GM21576 (cell line): ENCODE data around the gene DMD.

ENCODE experiments used
- ATAC-seq: cut with Tn5 transposase; IDR thresholded peaks from one replicate; pipeline ENCODE4 v1.9.1; 2021; ENCODE audit warnings: mild to moderate bottlenecking, moderate library complexity; ENCODE audit not compliant: unreplicated experiment

DMD gene

DNA sequence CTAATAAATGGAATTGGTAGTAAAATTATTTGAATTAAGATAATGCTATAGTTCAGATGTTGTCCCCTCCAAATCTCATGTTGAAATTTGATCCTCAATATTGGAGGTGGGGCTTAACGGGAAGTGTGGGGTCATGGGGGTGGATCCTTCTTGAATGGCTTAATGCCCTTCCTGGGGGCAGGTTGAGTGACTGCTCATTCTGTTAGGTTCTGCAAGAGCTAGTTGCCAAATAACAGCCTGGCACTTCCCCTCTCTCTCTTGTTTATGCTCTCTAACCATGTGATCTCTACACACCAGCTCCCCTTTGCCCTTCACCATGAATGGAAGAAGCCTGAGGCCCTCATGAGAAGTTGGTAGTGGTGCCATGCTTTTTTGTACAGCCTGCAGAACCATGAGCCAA is 1414.7 kb downstream of the DMD start:
- no peak for ATAC-seq

GRCh38 chrX:31747411-31747810 is 1463.9 kb downstream of the DMD start:
- no peak for ATAC-seq

DNA sequence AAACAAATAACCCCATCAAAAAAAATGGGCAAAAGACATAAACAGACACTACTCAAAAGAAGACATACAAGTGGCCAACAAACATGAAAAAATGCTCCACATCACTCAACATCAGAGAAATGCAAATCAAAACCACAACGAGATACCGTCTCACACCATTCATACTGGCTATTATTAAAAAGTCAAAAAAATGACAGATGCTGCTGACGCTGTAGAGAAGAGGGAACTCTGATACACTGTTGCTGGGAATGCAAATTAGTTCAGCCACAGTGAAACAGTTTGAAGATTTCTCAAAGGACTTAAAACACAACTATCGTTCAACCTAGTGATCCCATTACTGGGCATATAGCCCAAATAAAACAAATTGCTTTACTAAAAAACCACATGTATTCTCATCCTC is 1468.3 kb downstream of the DMD start:
- ATAC-seq, result no peak

DNA sequence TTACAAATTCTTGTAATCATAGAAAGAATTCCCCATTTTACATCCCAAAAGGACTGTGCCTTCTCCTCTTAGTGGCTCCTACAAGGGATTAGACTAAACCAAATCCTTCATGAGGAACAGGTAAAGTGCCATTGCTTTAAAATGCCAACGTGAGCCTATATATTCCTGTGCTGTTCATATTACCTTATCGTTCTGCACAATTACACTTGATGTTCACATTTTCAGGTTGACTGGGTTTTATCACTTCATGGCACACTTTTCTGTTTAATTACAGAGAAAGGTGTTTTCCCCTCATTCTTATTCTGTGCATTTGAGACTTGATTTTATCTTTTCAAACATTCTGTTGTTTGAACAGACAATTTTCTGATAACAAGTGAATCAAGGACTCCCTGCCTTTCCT is 1493.9 kb downstream of the DMD start:
- ATAC-seq, result no peak

GRCh38 chrX:31715675-31716074 is 1495.7 kb downstream of the DMD start:
- no peak for ATAC-seq

DNA sequence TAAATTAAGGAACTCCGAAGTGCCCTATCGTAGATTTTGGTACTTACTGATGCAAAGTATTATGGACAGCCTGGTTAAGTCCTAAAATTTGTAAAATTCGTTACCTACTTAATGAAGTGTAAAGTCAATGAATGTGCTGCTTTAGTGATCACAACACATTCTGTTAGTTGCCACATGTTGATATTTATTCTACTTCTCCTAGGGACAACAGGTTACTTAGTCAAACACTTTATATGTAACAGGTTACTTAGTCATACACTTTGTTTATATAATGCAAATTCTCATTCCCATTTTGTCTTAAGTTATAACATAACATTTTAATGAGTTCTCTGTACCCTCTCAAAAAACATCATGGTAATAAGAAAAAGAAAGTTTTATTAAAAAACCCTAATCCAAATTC is 1496.6 kb downstream of the DMD start:
- ATAC-seq, result no peak

DNA sequence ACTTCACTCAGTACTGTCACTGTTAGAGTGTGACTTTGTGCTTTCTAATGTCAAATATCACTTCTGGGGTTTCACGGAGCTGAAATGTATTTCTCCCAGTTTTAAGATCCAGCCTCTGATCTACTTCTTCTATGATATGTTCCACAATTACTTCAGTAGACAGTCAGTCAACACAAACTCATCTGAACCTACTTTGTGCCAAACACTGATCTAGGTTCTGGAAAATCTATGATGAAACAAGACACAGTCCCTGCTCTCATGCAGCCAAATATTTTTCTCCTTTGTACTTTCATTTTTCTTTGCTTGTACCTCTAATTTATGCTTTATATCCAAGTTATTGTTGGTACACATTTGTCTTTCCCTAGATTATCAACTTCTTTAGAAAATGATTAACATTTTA is 1498.2 kb downstream of the DMD start:
- no peak for ATAC-seq

DNA sequence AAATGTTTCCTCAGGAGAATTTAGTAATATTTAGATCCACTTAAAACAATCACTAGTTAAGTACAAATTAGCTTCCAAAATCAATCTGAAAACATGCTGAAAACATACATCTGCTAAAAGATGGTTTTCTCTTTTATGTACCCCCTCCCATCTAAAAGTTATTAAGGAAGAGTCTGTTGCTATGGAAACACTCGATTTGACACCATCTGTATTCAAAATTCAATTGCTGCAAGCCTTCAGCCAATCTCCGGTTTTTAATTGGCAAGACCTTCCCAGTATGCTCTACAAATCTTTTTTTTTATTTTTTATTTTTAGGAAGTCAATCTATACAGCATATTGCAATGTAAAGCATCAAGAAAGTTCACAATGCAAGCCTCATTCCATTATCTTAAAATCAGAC is 1500.2 kb downstream of the DMD start:
- ATAC-seq, result no peak

DNA sequence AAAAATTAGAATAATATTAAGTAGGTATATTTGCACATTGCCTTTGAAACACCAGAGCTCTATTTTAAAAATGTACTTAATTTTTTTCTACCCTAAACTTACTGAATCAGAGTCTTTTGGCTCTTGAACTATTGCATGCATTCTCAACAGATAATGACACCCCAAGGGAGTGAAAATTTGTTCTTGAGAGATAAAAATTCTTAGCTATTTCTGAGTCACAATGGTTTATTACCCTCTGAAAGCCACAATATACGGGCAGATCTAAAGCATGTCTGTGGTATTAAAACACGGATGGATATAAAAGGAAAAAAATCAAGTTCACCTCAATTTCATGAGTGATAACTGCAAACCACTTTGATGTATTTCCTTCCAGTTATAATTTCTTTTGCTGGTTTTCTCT is 1503.2 kb downstream of the DMD start:
- ATAC-seq, result no peak

DNA sequence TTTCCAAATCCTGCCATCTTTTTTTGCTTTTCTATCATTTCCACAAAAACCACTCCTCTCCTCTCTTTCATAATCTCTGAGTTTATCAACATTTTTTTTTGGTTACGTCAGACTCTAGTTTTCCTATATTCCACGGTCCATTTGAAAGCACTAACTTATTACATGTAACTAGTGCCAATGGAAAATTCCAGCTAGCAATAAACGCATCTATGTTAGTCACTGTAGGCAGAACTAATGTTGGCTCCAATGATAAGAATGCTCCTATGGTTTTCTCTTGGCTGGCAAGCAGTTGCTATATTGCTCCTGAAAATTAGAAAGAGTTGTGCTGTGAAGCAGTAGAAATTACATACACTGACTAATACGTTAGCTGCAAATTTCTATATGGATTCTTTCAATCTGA is 1504.9 kb downstream of the DMD start:
- ATAC-seq, result no peak

GRCh38 chrX:31705816-31706215 is 1505.5 kb downstream of the DMD start:
- no peak for ATAC-seq

DNA sequence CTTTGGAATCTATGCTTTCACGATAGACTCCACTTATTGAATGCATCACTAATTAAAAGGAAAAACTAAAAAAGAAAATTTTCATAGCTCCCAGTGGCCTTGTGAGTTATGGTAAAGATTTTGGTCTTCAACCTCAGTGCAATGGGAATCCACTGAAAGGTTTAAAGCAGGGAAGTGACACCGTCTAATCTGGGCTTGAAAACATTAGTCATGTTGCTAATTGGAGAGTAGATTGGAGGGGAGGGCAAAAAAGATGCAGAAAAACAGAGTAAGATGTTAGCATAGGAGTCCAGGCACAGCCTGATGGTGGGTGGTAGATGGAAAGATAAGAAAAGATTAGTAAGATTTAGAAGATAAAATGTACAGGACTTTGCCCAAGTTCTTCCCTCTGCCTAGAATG is 1506.4 kb downstream of the DMD start:
- no peak for ATAC-seq

GRCh38 chrX:31702222-31702621 is 1509.1 kb downstream of the DMD start:
- ATAC-seq, result no peak

DNA sequence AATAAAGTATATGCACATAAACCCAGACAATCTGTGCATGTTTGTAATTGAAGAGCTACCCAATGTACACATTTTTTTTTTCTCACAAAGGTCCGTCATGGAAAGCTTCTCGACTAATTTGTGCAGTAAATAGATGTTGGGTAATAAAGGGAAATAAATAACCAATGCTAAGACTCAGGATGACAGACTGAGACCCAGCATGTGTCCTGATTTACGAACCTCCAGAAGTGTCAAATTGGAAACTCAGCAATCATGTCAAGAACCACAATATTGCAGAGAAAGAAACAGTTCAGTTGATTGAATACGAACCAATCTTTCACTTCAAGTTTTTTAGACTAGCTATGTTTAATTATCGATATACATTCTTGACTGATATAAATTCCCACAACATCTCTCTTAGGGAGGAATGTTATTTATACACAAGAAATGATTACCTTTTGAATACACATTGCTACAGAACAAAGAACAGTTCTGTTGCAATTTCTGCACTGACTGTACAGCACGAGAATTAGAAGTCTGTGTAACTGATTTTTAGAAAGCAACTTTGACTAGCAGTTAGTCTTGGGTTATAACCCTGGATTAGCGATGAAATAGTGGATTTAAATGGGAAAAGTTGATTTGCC is 1513.9 kb downstream of the DMD start:
- no peak for ATAC-seq

DNA sequence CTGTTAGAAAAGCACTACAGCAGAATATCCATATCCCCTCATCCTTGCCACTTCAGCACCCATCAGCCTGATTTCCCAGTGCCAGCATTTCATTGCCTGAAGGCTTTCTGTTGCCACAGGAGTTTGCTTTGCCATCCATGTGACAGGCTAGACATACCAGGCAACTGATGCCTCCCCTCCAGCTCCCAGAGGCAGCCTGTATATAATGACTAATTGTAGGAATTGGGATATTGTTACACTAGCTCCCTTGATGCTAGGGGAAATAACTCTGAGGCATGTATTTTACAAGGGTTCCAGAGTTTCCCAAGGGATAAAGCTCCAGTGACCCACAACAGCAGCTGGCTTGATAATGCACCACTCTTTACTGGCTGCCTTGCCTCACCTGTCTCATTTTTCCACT is 1531.5 kb downstream of the DMD start:
- ATAC-seq, result no peak

DNA sequence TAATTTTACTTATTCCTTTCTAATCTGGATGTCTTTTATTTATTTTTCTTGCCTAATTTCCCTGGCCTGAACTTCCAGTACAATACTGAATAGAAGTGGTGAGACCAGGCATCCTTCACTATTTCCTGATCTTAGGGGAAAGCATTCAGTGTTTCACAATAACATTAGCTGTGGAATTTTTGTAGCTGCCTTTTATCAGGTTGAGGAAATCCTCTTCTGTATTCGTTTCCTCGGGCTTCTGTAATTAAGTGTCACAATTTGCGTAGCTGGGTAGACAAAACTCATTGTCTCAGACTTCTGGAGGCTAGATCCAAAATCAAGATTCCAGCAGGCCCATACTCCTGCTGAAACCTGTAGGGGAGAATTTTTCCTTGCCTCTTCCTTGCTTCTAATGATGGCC is 1541.1 kb downstream of the DMD start:
- ATAC-seq, result no peak

- no peak for ATAC-seq
Observed at GRCh38 chrX:31665454-31665853, 1545.9 kb downstream of the DMD start.

GRCh38 chrX:31663172-31663571 is 1548.2 kb downstream of the DMD start:
- no peak for ATAC-seq

- no peak for ATAC-seq
Observed at GRCh38 chrX:31661280-31661810, 1550.0 kb downstream of the DMD start.

GRCh38 chrX:31658360-31658759 is 1553.0 kb downstream of the DMD start:
- ATAC-seq, result peak; percentile 50

DNA sequence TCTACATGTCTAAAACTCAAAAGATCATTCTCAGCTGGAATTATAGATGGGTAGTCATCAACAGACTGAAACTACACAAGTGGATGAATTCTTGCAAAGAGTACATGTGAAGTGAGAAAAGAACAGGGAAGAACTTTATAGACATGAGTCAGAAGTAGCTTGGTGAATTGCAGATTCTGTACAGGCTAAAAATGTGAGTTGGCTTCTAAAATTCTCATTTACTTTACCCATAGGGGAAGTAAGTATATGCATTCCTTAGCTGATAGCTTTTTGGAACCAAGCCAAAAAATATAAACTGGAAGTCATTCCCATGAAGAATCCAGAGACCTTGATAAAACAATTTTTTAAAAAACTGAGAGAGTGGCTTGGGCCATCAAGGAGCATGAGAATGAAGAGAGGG is 1555.3 kb downstream of the DMD start:
- no peak for ATAC-seq

- ATAC-seq, result no peak
Observed at GRCh38 chrX:31653422-31653821, 1557.9 kb downstream of the DMD start.

DNA sequence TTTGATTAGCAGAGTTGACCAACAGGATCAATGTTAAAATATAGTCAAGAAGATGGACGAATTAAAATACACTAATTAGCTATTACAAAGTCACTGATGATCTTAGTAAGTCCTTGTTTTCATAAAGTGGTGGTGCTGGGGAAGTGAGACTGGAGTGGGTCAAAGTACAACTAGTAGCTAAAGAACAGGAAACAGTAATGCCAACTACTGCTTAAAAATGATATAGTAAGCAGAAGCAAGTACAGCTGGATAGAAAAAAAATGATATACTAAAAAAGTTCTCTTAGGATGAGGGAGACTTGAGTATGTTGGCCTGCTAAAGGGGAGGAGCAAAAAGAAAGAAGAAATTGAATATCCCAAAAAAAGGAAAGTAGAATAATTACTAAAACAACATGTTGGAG is 1558.7 kb downstream of the DMD start:
- ATAC-seq, result no peak
